Stimulated activated CD4-positive, alpha-beta T cell treated with anti-CD3 and anti-CD28 coated beads, Interleukin-4, amount 100 ng/mL, for 1 hour (primary cell): Measurements from ENCODE around the gene SOST.

ENCODE experiments used
- DNase-seq: peaks from one replicate; pipeline ENCODE4 v3.0.0-alpha.2; 2020

Gene SOST

DNA sequence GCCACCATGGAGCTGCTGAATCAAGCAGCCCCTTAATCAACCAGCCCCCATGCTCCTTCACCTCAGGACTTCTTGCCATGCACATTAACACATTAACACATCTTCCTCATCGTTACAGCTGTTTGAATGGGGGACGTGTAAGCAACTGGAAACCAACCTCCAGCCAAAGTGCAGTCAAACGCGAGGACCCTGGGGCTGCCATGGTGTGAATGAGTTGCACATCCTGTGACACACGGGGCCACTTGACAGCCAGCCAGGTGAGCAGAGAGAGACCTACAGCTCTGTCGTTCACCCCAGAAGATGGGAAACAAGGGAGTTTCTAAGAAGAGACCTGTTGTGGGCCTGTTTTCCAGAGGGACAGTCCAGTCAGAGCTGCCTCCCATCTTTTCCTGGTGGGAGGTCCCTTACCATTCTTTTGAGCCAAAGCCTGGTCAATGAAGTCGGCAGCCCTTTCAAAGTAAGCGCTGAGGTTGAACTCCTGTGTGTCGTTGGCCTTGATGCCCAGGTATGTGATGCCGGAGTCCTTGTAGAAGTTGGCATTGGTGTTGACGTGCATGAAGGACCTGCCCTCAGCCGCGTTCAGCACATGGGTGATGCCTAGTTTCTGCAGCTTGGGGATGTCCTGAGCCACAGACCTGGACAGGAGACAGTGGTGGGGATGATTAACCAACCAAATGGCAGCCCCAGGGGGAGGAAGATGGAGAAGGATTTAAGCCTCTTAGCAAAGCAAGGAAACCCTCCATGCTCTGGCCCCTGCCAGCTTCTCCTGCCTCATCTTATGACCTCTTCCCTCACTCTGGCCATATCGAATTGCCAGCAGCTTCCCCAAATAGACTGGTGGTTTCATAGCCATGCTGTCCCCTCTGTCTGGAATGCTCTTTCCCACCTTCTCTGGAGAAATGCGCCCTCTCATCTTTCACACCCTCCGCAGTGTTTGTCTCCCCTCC is 16.0 kb upstream of the SOST start:
- DNase-seq: no peak

DNA sequence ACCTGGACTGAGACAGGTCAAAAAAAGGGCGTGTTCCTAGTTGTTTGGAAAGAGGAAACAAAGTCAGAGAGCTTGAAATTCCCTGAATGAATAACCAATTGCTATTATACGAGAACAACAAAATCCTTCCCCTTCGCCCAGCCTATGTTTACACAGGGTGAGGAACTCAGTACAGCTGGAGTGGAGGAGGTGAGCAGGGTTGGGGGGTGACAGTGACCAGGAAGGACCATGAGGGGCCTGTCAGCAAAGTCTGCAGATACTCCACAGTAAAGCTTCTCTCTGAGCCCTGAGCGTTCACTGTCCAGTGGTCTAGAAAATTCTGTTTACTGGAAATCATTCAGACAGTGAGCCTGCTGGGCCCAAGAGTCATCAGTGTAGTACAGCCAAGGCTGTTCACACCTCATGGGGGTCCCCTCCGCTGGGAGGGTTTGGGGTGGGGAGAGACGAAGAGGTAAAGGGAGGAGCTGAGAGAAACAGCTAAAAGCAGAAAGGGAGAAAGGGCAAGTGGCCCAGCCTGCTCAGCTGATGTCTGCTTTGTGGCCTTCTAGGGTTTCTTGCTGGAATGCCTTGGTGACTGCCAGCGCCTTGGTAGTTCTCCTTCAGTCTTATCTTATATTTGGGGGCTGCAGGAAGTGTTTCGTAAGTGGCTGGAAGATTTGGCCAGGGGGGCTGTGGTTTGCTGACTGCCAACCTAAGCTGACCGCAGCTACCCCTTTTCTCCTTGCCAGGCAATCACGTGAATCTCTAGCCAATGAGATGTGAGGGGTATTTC is 14.5 kb upstream of the SOST start:
- DNase-seq: no peak

DNA sequence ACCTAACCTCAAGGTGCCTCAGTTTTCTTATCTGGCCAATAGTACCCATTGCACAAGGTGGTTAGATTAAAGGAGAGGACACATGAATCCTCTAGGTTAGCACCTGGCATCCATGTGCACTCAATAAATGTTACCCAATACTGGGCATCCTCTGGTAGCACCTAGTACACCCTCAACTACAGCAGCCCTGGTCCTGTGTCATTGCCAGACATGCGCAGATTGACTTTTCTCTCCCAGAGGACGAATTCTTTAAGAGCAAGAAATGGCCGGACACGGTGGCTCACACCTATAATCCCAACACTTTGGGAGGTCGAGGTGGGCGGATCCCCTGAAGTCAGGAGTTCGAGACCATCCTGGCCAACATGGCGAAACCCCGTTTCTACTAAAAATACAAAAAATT is 12.9 kb upstream of the SOST start:
- no peak for DNase-seq

DNA sequence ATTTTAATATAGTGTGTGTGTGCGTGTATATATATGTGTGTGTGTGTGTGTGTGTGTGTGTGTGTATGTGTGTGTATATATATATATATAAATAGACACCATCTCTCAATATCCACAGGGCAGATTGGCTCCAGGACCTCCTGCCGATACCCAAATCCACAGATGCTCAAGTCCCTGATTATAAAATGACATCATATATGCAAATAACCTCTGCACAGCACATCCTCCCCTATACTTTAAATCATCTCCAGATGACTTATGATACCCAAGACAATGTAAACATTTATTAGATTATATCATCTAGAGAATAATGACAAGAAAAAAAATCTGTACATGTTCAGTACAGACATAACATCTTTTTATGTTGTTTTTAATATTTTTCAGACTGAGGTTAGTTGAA is 12.4 kb upstream of the SOST start:
- DNase-seq: no peak

DNA sequence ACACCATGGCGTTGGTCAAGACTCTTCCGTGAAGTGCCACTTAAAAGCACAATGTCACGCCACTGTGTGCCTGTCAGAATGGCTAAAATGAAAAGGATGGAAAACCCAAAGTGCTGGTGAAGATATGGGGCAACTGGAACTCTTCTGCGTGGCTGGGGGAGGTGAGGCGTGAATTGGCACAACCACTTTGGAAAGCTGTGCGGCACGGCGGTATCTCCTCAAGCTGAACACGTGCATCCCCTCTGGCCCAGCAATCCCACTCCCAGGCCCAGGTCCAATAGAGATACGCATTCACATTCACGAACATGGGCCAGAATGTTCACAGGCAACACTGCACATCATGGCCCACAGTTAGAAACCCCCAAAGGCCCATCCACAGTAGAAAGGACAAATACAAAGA is 11.3 kb upstream of the SOST start:
- DNase-seq: no peak

DNA sequence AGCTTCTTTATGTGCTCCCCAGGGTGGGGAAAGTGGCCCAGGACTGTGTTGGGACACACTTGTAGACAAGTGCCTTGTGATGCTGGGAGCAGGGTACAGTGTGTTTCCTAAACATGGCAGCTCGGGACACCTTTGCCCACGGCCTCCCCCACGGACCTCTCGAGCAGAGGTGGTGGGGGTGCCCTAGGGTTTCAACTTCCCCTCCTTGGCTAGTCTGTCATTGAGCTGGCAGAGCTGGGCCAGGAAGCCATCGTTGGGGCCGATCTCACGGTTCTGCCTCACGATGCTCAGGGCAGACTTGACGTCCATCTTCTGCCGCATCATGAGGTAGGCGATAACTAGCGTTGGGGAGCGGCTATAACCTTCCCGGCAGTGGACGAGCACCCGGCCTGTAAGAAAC is 10.8 kb upstream of the SOST start:
- DNase-seq: no peak

DNA sequence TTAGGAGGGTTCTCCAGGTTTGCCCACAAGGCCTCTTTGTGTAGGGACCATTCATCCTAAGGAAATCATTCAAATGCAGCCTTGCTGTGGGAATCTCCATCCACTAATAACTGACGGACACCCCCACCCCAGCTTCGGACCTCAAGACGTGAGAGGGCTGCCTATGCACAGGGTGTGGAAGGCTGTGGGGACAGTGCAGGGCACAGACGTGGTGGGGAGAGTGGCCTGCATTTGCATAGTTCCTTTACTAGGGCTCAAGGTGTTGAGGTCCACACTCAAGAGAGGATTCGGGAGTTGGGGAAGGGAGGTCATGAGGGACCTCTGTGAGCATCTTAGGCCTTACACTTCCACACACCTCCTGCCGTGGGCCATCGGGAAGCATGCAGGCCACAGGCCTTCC is 10.4 kb upstream of the SOST start:
- DNase-seq: no peak

DNA sequence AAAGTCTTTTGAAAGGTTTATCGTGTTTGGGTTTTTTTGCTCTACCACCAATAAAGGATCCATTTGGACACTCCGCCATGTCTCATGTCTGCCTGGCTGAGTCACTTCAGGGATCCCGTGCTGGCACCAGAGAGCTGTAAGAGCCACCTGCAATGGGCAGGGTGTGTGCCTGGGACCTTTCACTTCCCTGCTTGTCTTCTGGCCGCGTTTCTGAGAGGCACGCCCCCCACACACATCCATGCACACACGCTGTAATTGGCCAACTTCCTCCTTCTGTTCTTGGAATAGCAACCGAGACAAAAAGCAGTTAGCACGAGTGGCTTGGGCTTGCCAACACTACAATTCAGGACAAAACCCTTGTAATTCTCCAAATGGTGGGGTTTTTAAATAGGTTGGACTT is 9.8 kb upstream of the SOST start:
- DNase-seq: no peak

DNA sequence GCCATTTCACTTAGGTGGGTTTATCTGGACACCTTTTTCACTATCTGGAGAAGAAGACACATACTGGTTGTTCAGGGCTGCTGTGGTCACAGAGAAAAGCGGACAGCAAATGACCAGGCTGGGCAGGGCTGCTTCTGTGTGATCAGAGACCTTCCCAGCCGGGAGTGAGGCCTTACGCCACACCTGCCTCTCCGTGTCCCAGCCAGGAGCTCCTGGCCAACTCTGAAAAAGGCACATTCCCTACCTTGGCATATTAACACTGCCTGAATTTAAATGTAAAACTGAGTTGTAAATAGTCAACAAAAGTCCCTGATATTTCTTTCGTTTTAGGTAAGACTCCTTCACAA is 9.1 kb upstream of the SOST start:
- no peak for DNase-seq

DNA sequence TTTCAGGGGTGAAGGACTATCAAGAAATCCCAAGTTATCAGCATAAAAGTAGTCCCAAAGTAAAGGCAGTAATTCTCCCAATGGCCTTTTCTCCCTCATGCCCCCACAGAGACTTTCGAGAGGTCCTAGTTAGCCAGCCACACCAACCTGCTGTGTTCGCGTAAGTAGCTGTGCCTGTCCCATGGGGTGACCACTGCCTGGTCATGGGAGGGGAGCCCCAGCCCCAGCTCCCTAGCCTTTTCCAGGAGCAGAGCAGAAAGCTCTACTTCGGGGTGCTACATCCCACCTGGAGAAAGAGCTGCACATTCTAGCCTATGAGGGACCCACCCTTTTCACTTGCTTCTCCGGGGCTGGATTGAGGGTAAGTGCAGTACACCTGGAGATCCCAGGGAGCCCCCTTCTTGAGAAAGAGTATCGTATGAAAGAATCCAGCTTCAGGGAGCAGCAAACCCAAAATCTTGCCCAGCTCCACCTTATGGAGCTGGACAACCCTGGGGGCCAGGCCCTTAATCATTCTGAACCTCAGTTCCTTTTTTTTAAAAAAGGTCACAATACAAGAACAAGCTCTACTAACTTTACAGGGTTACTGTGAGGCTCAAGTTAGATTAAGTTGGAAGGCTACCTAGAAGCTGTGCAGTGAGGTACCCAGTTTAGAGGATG is 8.6 kb upstream of the SOST start:
- DNase-seq: no peak

DNA sequence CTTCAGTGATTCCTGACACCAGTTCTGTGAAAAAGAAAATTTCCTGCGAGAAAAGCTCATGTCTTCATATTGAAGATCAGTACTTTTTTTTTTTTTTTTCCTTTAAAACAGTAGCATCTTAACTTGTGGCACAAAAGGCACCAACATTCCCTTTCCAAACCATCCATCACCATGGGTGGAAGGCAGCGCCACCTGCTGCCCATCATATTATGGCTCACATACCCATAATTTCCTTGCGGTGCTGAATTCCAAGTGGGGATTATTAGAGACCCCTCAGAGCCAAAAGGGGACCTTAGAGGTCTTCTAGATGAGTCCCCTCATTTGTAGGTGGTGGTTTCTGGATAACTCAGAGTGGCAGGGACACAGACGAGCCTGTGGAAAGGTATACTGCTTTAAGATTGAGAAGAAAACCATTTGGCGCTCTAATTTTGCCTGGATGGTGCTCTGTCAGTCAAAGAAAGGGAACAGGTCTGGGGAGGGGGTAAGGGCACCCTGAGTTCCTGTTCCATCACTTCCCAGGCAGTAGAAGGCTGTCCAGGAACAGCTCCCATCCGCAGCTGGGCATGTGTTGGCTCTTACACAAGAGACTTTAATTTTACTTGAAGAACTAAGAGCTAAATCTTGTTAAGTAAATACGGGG is 7.9 kb upstream of the SOST start:
- DNase-seq: peak; percentile 50

DNA sequence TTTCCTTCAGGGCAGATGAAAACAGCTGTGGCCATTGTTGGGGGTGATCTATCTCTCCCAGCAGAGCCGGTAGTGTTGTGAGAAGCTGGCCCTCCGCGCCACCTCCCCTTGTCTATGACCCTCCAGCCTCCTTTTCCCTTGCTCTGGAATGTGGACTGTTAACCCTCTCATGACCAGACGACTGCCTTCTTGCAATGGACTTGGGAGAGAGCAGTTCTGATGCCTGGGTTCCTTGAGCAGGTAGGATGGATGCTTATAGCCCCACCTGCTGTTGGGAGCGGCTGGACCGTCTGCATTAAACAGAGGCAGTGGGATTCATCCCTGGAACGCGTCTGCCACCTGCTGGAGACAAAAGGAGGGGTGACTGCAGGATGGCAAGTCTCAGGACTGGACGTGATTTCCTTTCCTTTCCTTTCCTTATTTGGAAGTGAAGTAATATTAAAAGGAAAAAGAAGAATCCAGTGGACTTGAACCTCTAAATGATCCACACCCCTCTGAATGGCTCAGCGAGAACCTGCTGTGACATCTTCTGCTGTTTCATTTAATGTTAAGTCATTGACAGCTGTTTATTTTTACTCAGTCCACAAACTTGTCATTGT is 1.8 kb upstream of the SOST start:
- DNase-seq: peak; percentile 90

DNA sequence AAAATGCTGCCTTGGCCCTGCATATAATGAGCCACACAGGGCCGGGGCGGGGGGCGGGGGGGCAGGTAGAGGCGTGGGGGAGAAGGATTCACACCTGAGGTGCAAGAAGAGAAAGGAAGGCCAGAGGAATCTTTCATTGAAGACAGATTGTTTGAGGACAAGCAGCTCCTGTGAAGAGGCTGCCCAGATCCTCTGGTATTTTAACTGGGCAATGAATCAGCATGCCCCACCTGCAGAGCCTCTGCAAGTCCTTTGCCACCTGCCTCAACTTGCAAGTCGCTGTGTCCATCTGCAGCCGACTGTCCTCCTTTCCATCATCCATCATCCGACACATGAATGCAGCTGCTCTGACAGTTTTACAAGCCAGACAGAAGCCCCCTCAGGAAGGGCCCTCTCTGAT is 1.2 kb upstream of the SOST start:
- no peak for DNase-seq

DNA sequence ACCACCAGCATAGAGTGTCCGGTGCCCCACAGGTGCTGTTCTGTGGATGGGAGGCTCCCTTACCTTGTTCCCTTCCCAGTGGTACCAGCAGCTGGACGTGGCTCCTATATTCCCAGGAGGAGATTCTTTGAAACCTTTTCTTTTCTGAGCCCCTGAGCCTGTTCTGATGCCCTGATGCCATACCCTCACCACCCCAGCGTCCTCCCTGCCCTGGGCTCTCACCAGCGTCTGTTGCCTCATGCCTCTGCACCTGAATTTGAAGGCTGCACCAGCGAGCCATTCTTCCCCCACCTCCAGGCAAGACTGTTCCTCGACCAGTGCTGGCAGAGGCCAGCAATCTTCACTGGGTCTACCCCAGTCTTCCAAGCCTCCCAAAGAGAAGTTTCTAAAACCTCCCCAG is 505 bp downstream of the SOST start:
- DNase-seq: no peak

DNA sequence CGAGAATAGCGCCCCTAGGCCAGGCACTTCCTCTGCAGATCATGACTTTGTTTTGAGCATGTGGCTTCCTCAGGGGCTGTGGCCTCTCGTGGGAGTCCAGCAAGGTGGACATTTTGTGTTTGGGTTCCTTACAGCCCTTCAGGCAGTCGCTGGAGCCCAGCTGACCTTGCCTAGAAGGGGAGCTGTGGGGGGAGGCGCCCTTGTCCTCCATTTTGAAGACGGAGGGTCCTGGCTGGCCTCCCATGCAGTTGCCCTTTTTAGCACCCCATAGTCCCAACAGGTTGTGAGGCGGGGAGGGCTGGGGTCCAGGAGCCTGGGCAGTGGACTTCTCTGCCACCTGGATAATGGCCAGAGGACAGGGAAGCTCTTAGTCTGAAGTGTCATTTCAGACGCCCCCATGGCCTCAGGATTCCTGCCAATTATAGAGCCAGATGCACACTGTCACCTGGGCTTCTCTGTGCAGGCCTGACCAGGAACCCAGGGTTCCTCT is 1.4 kb downstream of the SOST start:
- no peak for DNase-seq

DNA sequence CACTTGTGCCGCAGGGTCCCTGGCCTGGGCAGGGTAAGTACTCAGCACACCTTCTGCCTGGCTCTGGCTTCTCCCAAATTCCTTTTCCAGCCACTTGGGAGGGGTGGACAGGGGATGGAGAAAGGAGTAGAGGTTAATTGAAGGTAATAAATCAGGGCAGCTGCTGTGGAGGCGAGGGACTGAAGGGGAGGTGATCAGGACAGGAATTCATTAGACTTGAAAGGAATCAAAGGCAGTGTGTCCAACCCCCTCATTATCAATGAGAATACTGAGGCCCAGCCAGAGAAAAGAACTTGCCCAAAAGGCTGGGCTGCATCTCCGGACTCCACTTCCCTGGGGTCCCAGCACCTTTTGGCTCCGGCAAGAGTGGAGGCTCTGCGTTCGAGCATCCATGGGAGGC is 2.4 kb downstream of the SOST start:
- no peak for DNase-seq

DNA sequence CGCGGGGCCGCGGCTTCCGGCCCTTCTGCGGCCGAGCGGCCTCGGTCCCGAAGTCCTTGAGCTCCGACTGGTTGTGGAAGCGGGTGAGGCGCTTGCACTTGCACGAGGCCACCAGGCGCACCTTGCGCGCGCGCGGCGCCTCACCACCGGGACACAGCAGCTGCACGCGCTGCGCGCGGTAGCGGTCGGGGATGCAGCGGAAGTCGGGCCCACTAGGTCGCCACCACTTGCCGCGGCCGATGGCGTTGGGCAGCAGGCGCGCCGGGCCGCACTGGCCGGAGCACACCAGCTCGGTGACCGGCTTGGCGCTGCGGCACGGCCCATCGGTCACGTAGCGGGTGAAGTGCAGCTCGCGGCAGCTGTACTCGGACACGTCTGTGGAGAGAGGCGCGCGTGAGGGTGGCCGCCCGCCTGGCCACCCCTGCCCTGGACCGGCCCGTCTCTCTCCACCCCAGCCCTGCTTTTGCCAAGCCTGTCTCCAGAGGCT is 3.2 kb downstream of the SOST start:
- no peak for DNase-seq

DNA sequence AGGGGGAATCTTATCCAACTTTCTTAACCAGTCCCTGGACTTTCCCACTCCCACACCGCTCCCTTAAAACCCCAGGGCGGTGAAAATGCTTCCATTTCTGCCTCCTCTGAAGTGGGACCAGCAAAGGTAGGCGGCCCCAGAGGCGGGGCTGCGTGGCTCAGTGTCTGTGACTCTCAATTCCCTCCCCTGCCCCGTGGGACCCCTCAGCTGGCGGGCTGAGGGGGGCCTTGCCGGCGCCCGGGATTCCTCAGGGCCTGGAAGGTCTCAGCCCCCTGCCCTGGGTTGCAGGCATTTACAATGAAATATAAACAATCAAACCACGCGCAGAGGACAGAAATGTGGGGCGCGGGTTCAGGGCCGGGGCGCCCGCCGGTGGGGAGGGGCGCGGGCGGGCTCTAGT is 3.6 kb downstream of the SOST start:
- DNase-seq: no peak

DNA sequence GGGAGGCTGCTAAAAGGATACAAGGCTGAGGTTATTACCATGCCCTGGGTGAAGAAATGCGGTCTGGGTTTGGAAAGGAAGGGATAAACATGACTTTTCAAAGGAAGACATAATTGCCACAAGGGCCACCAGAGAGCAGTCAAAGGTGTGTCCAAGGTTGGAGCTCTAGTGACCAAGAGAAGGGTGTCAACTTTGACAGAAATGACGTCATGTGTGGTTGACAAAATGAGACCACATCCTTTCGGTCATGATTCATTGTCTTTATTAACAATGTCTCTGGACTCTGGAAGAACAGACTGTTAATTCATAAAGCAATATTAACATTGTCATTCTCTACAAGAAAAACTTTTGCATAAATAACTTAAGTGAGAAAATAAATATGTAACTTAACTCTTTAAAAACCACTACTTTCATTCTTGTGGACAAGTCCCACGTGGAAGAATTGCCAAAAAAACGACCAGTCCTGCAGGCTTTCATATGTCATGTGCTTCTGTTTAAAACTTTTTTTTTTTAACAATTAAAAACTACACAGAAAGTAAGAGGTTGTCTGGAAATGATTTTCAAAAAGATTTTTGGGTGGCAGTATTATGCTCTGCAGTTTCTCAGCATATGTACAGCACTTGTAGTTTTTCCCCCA is 5.0 kb downstream of the SOST start:
- no peak for DNase-seq

DNA sequence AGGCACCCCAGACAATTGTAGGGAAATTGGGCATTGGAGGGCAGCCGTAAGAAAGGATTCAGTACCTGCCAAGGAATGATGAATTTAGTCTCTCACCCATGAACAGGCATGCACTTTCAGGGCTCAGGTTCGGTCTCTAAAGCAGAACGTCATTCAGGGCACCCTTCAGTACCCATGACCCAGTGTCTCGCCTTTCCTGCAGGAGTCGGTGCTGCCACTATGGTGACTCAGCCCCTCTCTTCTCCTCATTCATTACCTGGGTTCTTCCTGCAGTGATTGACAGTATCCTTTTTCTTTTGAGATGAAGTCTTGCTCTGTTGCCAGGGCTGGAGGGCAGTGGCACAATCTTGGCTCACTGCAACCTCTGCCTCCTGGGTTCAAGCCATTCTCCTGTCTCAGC is 8.4 kb downstream of the SOST start:
- no peak for DNase-seq

DNA sequence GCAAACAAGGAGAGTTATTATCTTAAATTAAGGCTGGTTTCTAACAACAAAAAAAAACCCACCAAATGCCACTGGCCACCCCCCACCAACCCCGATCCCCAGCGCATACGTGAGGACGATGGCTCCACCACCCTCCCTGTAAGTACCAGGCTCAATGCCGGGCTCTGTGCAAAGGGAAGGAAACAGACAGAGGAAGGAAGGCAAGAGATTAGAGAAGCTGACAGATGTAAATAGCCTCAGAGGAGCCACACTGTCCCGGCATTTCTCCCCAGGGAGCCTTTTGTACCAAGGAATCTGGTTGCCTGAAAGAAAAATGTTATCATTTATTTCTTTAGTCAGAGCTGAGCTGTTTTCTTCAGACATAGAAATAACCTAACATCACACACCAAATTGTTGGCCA is 13.1 kb downstream of the SOST start:
- DNase-seq: no peak

DNA sequence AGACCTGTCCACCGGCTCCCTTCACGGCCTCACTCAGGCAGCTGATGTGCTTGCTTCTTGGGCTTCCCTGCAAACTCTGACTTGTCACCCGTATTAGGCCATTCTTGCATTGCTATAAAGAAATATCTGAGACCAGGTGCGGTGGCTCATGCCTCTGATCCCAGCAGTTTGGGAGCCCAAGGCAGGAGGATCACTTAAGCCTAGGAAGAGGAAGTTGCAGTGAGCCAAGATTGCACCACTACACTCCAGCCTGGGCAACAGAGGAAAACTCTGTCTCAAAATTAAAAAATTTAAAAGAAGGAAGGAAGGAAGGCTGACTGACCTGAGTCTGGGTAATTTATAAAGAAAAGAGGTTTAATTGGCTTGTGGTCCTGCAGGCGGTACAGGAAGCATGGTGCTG is 17.0 kb downstream of the SOST start:
- no peak for DNase-seq
